NCI-H1417 (cell line): ENCODE data around the gene LILRB4.
"Not testable (repeated sequence)": the region's sequence is repeated elsewhere in the genome, so short reads cannot be mapped to it uniquely, and the experiment has no call there.

Experiments
- DNase-seq, 3 experiments: peaks; one replicate each; lab custom pipeline; 2025; lab: John Stamatoyannopoulos, UW

Gene LILRB4

DNA sequence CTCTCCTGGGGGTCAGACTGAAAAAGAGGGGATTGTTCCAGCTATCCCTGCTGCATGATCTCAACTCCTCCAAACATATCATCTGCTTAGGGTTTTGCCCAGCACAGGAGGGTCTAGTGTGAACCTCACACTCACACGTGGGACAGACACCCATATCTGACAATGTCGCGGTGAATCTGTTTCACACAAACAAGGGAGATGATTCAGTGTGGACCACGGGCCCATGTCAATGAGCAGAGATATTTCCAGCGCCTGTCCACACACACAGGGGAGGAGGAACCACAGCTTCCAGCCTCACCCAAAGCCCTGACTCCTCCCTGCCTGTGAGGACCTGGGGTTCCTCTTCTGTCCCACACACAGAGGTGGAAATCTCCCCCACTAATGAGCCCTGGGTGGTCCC, 31.9 kb downstream of the LILRB4 start:
- DNase-seq: no peak

DNA sequence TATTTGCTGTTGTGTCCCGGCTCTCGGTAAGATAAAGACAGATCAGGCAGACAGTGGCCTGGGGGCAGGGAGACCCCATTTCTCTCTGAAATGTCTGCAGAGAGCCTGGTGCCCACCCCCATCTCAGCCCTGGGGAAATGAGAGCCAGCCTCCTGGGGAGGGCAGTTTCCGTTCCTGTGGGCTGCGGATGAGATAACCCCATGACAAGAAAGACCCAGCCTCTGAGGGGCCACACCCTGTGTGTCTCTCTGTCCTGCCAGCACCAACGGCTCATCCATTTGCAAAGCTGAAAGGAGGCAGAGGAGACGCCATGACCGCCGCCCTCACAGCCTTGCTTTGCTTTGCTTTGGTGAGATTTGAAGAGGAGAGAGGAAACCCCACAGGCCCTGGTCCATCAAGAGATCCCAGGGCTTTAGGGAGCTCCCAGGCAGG, 33.3 kb downstream of the LILRB4 start:
- DNase-seq: no peak

DNA sequence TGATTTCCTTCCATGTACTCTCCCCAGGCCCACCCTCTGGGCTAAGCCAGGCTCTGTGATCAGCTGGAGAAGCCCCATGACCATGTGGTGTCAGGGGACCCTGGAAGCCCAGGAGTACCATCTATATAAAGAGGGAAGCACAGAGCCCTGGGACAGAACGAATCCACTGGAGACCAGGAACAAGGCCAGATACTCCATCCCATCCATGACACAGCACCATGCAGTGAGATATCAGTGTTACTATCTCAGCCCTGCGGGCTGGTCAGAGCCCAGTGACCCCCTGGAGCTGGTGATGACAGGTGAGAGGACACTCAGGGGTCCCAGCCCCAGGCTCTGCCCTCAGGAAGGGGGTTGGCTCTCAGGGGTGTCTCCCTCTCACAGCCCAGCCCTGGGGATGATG, 34.0 kb downstream of the LILRB4 start:
- no peak for DNase-seq

DNA sequence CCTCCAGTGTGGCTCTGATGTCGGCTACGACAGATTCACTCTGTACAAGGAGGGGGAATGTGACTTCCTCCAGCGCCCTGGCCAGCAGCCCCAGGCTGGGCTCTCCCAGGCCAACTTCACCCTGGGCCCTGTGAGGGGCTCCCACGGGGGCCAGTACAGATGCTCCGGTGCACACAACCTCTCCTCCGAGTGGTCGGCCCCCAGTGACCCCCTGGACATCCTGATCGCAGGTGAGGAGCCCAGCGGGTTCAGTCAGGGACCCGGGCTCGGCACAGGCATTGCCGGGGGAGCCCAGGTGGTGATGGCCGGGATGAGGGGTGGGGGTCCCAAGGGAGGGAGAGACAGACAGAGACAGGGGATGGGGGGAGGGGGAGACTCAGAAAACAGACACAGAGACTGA, 34.9 kb downstream of the LILRB4 start:
- not testable (repeated sequence) for DNase-seq

DNA sequence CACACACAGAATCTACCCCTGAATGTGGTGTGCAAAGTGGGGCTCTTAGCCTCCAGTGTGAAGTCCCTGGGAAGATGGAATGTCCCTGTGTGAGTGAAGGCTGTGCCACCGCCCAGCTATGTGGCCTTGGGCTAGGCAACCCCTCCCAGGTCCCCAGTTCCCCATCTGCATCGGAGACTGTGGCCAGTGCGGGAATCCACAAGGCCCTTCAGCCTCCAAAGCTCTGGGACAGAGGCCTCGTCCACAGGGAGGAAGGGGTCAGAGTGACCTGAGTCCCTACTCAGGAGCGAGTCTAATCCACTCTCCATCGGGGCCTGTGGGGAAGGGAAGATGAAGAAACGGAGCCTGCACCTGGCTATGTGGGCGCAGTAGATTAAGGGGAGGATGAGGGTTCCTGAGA, 42.1 kb downstream of the LILRB4 start:
- no peak for DNase-seq

DNA sequence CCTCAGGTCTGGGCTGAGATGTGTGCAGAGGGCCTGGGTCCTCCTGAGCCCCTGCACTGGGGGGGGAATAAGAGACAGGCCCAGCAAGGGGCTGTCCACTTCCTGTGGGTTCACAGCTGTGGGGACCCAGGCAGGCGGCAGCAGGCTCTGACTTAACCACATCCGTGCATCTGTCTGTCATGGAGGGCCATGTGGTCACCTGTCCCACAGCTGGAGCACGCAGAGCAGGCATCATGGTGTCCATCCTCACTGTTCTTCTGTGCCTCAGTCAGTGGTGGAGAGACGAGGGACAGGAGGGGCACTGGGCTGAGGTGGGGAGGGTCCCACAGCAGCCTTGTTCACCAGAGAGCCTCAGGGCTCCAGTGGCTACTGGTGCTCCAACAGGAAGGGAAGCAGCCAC, 45.2 kb downstream of the LILRB4 start:
- no peak for DNase-seq

DNA sequence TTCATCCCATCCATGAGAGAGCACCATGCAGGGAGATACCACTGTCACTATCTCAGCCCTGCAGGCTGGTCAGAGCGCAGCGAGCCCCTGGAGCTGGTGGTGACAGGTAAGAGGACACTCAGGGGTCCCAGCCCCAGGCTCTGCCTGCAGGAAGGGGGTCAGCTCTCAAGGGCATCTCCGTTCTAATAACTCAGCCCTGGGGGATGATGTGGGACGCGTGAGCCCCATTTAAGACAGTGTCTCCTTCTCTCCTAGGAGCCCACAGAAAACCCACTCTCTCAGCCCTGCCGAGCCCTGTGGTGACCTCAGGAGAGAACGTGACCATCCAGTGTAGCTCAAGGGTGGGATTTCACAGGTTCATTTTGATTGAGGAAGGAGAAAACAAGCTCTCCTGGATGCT, 46.0 kb downstream of the LILRB4 start:
- no peak for DNase-seq

DNA sequence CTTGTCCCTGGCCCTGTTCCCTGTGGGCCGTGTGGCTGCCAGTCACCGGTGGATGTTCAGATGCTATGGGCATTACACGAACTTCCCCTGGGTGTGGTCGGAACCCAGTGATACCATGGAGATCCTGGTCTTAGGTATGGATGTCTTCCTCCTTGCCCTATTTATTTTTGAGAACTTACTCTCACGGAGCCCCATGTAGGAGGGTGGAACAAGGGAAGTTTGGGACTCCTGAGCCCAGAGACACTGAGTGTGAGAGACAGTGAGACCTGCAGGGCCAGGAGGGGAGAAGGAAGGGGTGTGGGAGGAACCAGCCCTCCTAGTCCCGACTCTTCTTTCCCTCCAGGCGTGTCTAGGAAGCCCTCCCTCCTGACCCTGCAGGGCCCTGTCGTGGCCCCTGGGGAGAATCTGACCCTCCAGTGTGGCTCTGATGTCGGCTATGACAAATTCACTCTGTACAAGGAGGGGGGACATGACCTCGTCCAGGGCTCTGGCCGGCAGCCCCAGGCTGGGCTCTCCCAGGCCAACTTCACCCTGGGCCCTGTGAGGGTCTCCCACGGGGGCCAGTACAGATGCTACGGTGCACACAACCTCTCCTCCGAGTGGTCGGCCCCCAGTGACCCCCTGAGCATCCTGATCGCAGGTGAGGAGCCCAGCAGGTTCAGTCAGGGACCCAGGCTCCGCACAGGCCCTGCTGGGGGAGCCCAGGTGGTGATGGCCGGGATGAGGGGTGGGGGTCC, 46.6 kb downstream of the LILRB4 start:
- no peak for DNase-seq

DNA sequence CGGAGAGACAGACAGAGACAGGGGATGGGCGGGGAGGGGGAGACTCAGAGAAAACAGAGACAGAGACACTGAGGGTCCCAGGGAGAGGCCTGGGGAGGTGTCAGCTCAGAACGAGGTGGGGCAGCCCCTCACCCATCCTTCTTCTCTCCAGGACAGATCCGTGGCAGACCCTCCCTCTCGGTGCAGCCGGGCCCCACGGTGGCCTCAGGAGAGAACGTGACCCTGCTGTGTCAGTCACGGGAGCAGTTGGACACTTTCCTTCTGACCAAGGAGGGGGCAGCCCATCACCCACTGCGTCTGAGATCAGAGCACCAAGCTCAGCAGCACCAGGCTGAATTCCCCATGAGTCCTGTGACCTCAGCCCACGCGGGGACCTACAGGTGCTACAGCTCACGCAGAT, 47.2 kb downstream of the LILRB4 start:
- not testable (repeated sequence) for DNase-seq
